Sigmoid colon (tissue), 7 donors: Measurements from ENCODE around the gene TAGLN. TPM values are rescaled to one million over a fixed set of nuclear protein-coding genes. Genes with fewer than 3 reads are reported as not detected.

Experiments used
- DNase-seq: peaks from one replicate; pipeline ENCODE4 v3.0.0-alpha.2; 2019
- H3K27ac ChIP-seq, 4 donors: fragments of 200-600 bp; sonication (generic); one replicate each; pipeline ENCODE4 v1.5.1; 2016 to 2019; ENCODE audit warnings: mild to moderate bottlenecking in 1 of 4
- H3K27me3 ChIP-seq, 3 donors: fragments of 200-600 bp; sonication (generic); one replicate each; pipeline ENCODE4 v1.5.1; 2019; ENCODE audit warnings: mild to moderate bottlenecking in 1 of 3
- H3K36me3 ChIP-seq, 4 donors: fragments of 200-600 bp; sonication (generic); one replicate each; pipeline ENCODE4 v1.5.1; 2016 to 2019
- H3K4me1 ChIP-seq, 4 donors: fragments of 200-600 bp; sonication (generic); one replicate each; pipeline ENCODE4 v1.5.1; 2017 to 2019
- H3K4me3 ChIP-seq, 4 donors: fragments of 200-600 bp; sonication (generic); one replicate each; pipeline ENCODE4 v1.5.1; 2017 to 2019; ENCODE audit warnings: mild to moderate bottlenecking in 2 of 4, moderate library complexity in 1 of 4
- H3K9me3 ChIP-seq, 4 donors: fragments of 200-600 bp in 3 of 4; sonication (generic) in 3 of 4; one replicate each; pipeline versions ENCODE4 v1.5.1 to v1.6.1; 2013 to 2019
- CTCF ChIP-seq, 4 experiments: fragments of 450-650 bp in 3 of 4; fragments of 200-600 bp in 1 of 4; IDR thresholded peaks; one replicate each; pipeline ENCODE4 v1.5.1; 2016 to 2019; ENCODE audit warnings: antibody characterized with exemption in 4 of 4, mild to moderate bottlenecking in 3 of 4, moderate library complexity in 2 of 4
- EP300 ChIP-seq, 4 donors: sonication (generic); formaldehyde crosslinking; IDR thresholded peaks; one replicate each; pipeline ENCODE4 v1.6.1; 2017; ENCODE audit warnings: antibody characterized with exemption in 4 of 4
- POLR2A ChIP-seq, 2 donors: fragments of 450-650 bp; IDR thresholded peaks; one replicate each; pipeline ENCODE4 v1.6.1; 2016; ENCODE audit warnings: antibody characterized with exemption in 2 of 2, mild to moderate bottlenecking in 2 of 2, moderate library complexity in 2 of 2
- POLR2AphosphoS5 ChIP-seq, 4 donors: sonication (generic); formaldehyde crosslinking; IDR thresholded peaks; one replicate each; pipeline ENCODE4 v1.6.1; 2017; ENCODE audit warnings: antibody characterized with exemption in 4 of 4
- WGBS, 2 donors: extraction: QIAGEN DNeasy Blood & Tissue Kit; methylation state at CpG; one replicate each; pipeline ENCODE4 v1.1.7; 2013; 5-methylcytosine and 5-hydroxymethylcytosine counted together
- intact Hi-C: fragments of 100-400 bp; cut with DNase I; formaldehyde crosslinking; loops from one replicate; pipeline ENCODE4 v1.15.1; 2023
- polyA plus RNA-seq, 3 donors: library from polyadenylated mRNA; stranded (reverse); fragments of 200-250 nt; gene quantifications; one replicate each; pipeline ENCODE4 v1.2.3, GENCODE V29; 2013
- total RNA-seq, 4 donors: library from RNA; depleted of rRNA; stranded (reverse); fragments of >200 nt; gene quantifications; one replicate each; pipeline ENCODE4 v1.1.0, GENCODE V29; 2016
- donor health status: healthy with polysubstance abuse.
- donor health status: Bipolar disorder and iron deficiency.
- donor health status: healthy.

Gene TAGLN
- total and polyA plus RNA-seq, 7 donors: 112 to 14,048 (median 6,854) TPM

GRCh38 chr11:117195258-117195657, 3.9 kb upstream of the TAGLN start:
- no peaks in the 10 kb centered on the region for H3K27me3 ChIP-seq
- H3K4me3 ChIP-seq: no peak overlapping the region
- peaks cover 20 to 56% (median 34%) of the 10 kb centered on the region in 4 donors for H3K36me3 ChIP-seq
- H3K4me1 ChIP-seq: peaks cover 0 to 21% (median 19%) of the 10 kb centered on the region in 4 donors
- WGBS, 2 donors: 30 to 74% methylated on average over 4 of the region's 4 CpGs
- intact Hi-C loops: loop anchor here (5.0 kb wide), 1 partner anchor 48 kb away; no protein-coding TSS in a partner anchor
- no peak for TF ChIP-seq EP300 (IDR thresholded peaks at IDR 0.05)
- TF ChIP-seq CTCF (IDR thresholded peaks at IDR 0.05): no peak
- TF ChIP-seq POLR2A (IDR thresholded peaks at IDR 0.05): no peak
- no peak for TF ChIP-seq POLR2AphosphoS5 (IDR thresholded peaks at IDR 0.05)
- H3K9me3 ChIP-seq: no peaks in the 10 kb centered on the region
- H3K27ac ChIP-seq: peak overlapping the region in 1 of 4 donors; percentile 18
- no peak for DNase-seq

GRCh38 chr11:117195761-117196160, 3.4 kb upstream of the TAGLN start:
- Histone ChIP-seq H3K9me3 (no peaks in the 10 kb centered on the region), H3K36me3 (peaks cover 15 to 51% (median 33%) of the 10 kb centered on the region in 4 donors), H3K27ac (peak overlapping the region in 3 of 4 donors; percentile 90 to 99 (median 97)), H3K27me3 (no peaks in the 10 kb centered on the region), H3K4me3 (no peak overlapping the region), H3K4me1 (peaks cover 0 to 21% (median 19%) of the 10 kb centered on the region in 4 donors)
- WGBS, 2 donors: 88 to 96% methylated on average over 19 of the region's 19 CpGs
- intact Hi-C loops: loop anchor here (2.0 to 5.0 kb wide), 2 partner anchors 15 to 48 kb away; no protein-coding TSS in a partner anchor
- no peak for DNase-seq
- TF ChIP-seq POLR2AphosphoS5 (IDR thresholded peaks at IDR 0.05) (no peak), POLR2A (IDR thresholded peaks at IDR 0.05) (no peak), CTCF (IDR thresholded peaks at IDR 0.05) (no peak), EP300 (IDR thresholded peaks at IDR 0.05) (no peak)

GRCh38 chr11:117197006-117197405, 2.2 kb upstream of the TAGLN start:
- Histone ChIP-seq H3K27ac (peak overlapping the region; percentile 90 to 99 (median 96)), H3K4me3 (no peak overlapping the region), H3K36me3 (peaks cover 22 to 51% (median 31%) of the 10 kb centered on the region in 4 donors), H3K4me1 (peaks cover 0 to 21% (median 19%) of the 10 kb centered on the region in 4 donors), H3K9me3 (no peaks in the 10 kb centered on the region), H3K27me3 (no peaks in the 10 kb centered on the region)
- intact Hi-C loops: loop anchor here (2.0 to 5.0 kb wide), 2 partner anchors 16 to 50 kb away; no protein-coding TSS in a partner anchor
- DNase-seq: no peak
- WGBS, 2 donors: 82 to 91% methylated on average over 7 of the region's 7 CpGs
- no peak for TF ChIP-seq POLR2AphosphoS5 (IDR thresholded peaks at IDR 0.05)
- no peak for TF ChIP-seq POLR2A (IDR thresholded peaks at IDR 0.05)
- TF ChIP-seq CTCF (IDR thresholded peaks at IDR 0.05): no peak

GRCh38 chr11:117197516-117198456, 1.4 kb upstream of the TAGLN start:
- Histone ChIP-seq H3K36me3 (peaks cover 19 to 51% (median 32%) of the 10 kb centered on the region in 4 donors), H3K4me3 (peak overlapping the region; percentile 59 to 90 (median 86)), H3K4me1 (peaks cover 0 to 25% (median 21%) of the 10 kb centered on the region in 4 donors), H3K27me3 (no peaks in the 10 kb centered on the region), H3K9me3 (no peaks in the 10 kb centered on the region), H3K27ac (peak overlapping the region; percentile 90 to 99 (median 96))
- intact Hi-C loops: loop anchor here (1.0 to 5.0 kb wide), 3 partner anchors 17 to 50 kb away; no protein-coding TSS in a partner anchor
- DNase-seq: peak; percentile 95
- 19 to 64% methylated on average over 17 of the region's 17 CpGs for WGBS, 2 donors
- TF ChIP-seq POLR2A (IDR thresholded peaks at IDR 0.05): peak; percentile 55 to 62
- TF ChIP-seq POLR2AphosphoS5 (IDR thresholded peaks at IDR 0.05): peak; percentile 82 to 89 (median 87)
- peak; percentile 79 to 83 (median 80) for TF ChIP-seq CTCF (IDR thresholded peaks at IDR 0.05)
- TF ChIP-seq EP300 (IDR thresholded peaks at IDR 0.05): peak in 1 of 4 donors; percentile 30
